ENCODE measurements around the gene HSD17B7.
A peak's percentile ranks its signal among the peaks of the same experiment; 100 is the strongest.
"Not testable (repeated sequence)": the region's sequence is repeated elsewhere in the genome, so short reads cannot be mapped to it uniquely, and the experiment has no call there.

HSD17B7 gene

GRCh38 chr1:162774007-162774406 is 16.5 kb upstream of the HSD17B7 start:
- Histone ChIP-seq H3K9ac (ENCODE audit: low read length) (no peak overlapping the region), H3K4me1 (ENCODE audit: control insufficient read depth, low read depth, low read length) (peaks cover 3% of the 10 kb centered on the region), H3K27ac (ENCODE audit: low read length) (no peak overlapping the region), H3K27me3 (ENCODE audit: control insufficient read depth, insufficient read depth, low read length) (no peaks in the 10 kb centered on the region), H3K9me3 (ENCODE audit: control insufficient read depth, low read depth, low read length) (no peaks in the 10 kb centered on the region), H3K4me3 (ENCODE audit: low read length) (no peak overlapping the region), H3K36me3 (ENCODE audit: control insufficient read depth, low read depth, low read length) (no peaks in the 10 kb centered on the region)

- no peak overlapping the region for H3K4me3 ChIP-seq (ENCODE audit: low read length)
- no peak overlapping the region for H3K9ac ChIP-seq (ENCODE audit: low read length)
- no peaks in the 10 kb centered on the region for H3K9me3 ChIP-seq (ENCODE audit: control insufficient read depth, low read depth, low read length)
- H3K27ac ChIP-seq (ENCODE audit: low read length), result no peak overlapping the region
- no peaks in the 10 kb centered on the region for H3K36me3 ChIP-seq (ENCODE audit: control insufficient read depth, low read depth, low read length)
- H3K4me1 ChIP-seq (ENCODE audit: control insufficient read depth, low read depth, low read length), result no peaks in the 10 kb centered on the region
- H3K27me3 ChIP-seq (ENCODE audit: control insufficient read depth, insufficient read depth, low read length), result no peaks in the 10 kb centered on the region
Measured at GRCh38 chr1:162779043-162779442, 11.5 kb upstream of the HSD17B7 start.

- Histone ChIP-seq H3K27ac (ENCODE audit: low read length) (no peak overlapping the region), H3K4me3 (ENCODE audit: low read length) (no peak overlapping the region), H3K36me3 (ENCODE audit: control insufficient read depth, low read depth, low read length) (no peaks in the 10 kb centered on the region), H3K9ac (ENCODE audit: low read length) (no peak overlapping the region), H3K9me3 (ENCODE audit: control insufficient read depth, low read depth, low read length) (no peaks in the 10 kb centered on the region), H3K27me3 (ENCODE audit: control insufficient read depth, insufficient read depth, low read length) (no peaks in the 10 kb centered on the region), H3K4me1 (ENCODE audit: control insufficient read depth, low read depth, low read length) (no peaks in the 10 kb centered on the region)
Measured at GRCh38 chr1:162782671-162783070, 7.8 kb upstream of the HSD17B7 start.

- not testable (repeated sequence) for H3K27ac ChIP-seq (ENCODE audit: low read length); H3K36me3 ChIP-seq (ENCODE audit: control insufficient read depth, low read depth, low read length); H3K27me3 ChIP-seq (ENCODE audit: control insufficient read depth, insufficient read depth, low read length); H3K4me3 ChIP-seq (ENCODE audit: low read length); H3K4me1 ChIP-seq (ENCODE audit: control insufficient read depth, low read depth, low read length); H3K9ac ChIP-seq (ENCODE audit: low read length); H3K9me3 ChIP-seq (ENCODE audit: control insufficient read depth, low read depth, low read length)
Measured at GRCh38 chr1:162784926-162785325, 5.6 kb upstream of the HSD17B7 start.

GRCh38 chr1:162788783-162789182 is 1.7 kb upstream of the HSD17B7 start:
- H3K4me1 ChIP-seq (ENCODE audit: control insufficient read depth, low read depth, low read length); H3K27ac ChIP-seq (ENCODE audit: low read length); H3K4me3 ChIP-seq (ENCODE audit: low read length); H3K36me3 ChIP-seq (ENCODE audit: control insufficient read depth, low read depth, low read length); H3K9me3 ChIP-seq (ENCODE audit: control insufficient read depth, low read depth, low read length); H3K27me3 ChIP-seq (ENCODE audit: control insufficient read depth, insufficient read depth, low read length); H3K9ac ChIP-seq (ENCODE audit: low read length): not testable (repeated sequence)

- H3K27ac ChIP-seq (ENCODE audit: low read length); H3K4me1 ChIP-seq (ENCODE audit: control insufficient read depth, low read depth, low read length); H3K9me3 ChIP-seq (ENCODE audit: control insufficient read depth, low read depth, low read length); H3K36me3 ChIP-seq (ENCODE audit: control insufficient read depth, low read depth, low read length); H3K27me3 ChIP-seq (ENCODE audit: control insufficient read depth, insufficient read depth, low read length): not testable (repeated sequence)
- peak overlapping the region; percentile 62 for H3K4me3 ChIP-seq (ENCODE audit: low read length)
- peak overlapping the region; percentile 22 for H3K9ac ChIP-seq (ENCODE audit: low read length)
Measured at GRCh38 chr1:162790985-162791357, 469 bp downstream of the HSD17B7 start.

- not testable (repeated sequence) for H3K27me3 ChIP-seq (ENCODE audit: control insufficient read depth, insufficient read depth, low read length); H3K9me3 ChIP-seq (ENCODE audit: control insufficient read depth, low read depth, low read length); H3K4me1 ChIP-seq (ENCODE audit: control insufficient read depth, low read depth, low read length); H3K27ac ChIP-seq (ENCODE audit: low read length); H3K9ac ChIP-seq (ENCODE audit: low read length); H3K4me3 ChIP-seq (ENCODE audit: low read length)
- peaks cover 11% of the 10 kb centered on the region for H3K36me3 ChIP-seq (ENCODE audit: control insufficient read depth, low read depth, low read length)
Measured at GRCh38 chr1:162794284-162794683, 3.8 kb downstream of the HSD17B7 start.

GRCh38 chr1:162796617-162797279 is 6.2 kb downstream of the HSD17B7 start:
- peaks cover 24% of the 10 kb centered on the region for H3K36me3 ChIP-seq (ENCODE audit: control insufficient read depth, low read depth, low read length)
- H3K4me1 ChIP-seq (ENCODE audit: control insufficient read depth, low read depth, low read length); H3K4me3 ChIP-seq (ENCODE audit: low read length): not testable (repeated sequence)

GRCh38 chr1:162799995-162800830 is 9.7 kb downstream of the HSD17B7 start:
- H3K9me3 ChIP-seq (ENCODE audit: control insufficient read depth, low read depth, low read length); H3K4me1 ChIP-seq (ENCODE audit: control insufficient read depth, low read depth, low read length); H3K4me3 ChIP-seq (ENCODE audit: low read length); H3K27me3 ChIP-seq (ENCODE audit: control insufficient read depth, insufficient read depth, low read length); H3K27ac ChIP-seq (ENCODE audit: low read length); H3K9ac ChIP-seq (ENCODE audit: low read length): not testable (repeated sequence)
- H3K36me3 ChIP-seq (ENCODE audit: control insufficient read depth, low read depth, low read length), result peaks cover 38% of the 10 kb centered on the region

More at GRCh38 chr1:162796617-162797279, 6.2 kb downstream of the HSD17B7 start:
- not testable (repeated sequence) for H3K9ac ChIP-seq (ENCODE audit: low read length); H3K27me3 ChIP-seq (ENCODE audit: control insufficient read depth, insufficient read depth, low read length); H3K9me3 ChIP-seq (ENCODE audit: control insufficient read depth, low read depth, low read length); H3K27ac ChIP-seq (ENCODE audit: low read length)

GRCh38 chr1:162807503-162807902 is 17.0 kb downstream of the HSD17B7 start:
- H3K36me3 ChIP-seq (ENCODE audit: control insufficient read depth, low read depth, low read length), result peaks cover 17% of the 10 kb centered on the region

GRCh38 chr1:162812357-162812756 is 21.9 kb downstream of the HSD17B7 start:
- not testable (repeated sequence) for H3K27me3 ChIP-seq (ENCODE audit: control insufficient read depth, insufficient read depth, low read length); H3K36me3 ChIP-seq (ENCODE audit: control insufficient read depth, low read depth, low read length); H3K4me3 ChIP-seq (ENCODE audit: low read length); H3K9me3 ChIP-seq (ENCODE audit: control insufficient read depth, low read depth, low read length); H3K27ac ChIP-seq (ENCODE audit: low read length); H3K9ac ChIP-seq (ENCODE audit: low read length); H3K4me1 ChIP-seq (ENCODE audit: control insufficient read depth, low read depth, low read length)

More at GRCh38 chr1:162807503-162807902, 17.0 kb downstream of the HSD17B7 start:
- not testable (repeated sequence) for H3K27me3 ChIP-seq (ENCODE audit: control insufficient read depth, insufficient read depth, low read length); H3K27ac ChIP-seq (ENCODE audit: low read length); H3K4me3 ChIP-seq (ENCODE audit: low read length); H3K9ac ChIP-seq (ENCODE audit: low read length); H3K9me3 ChIP-seq (ENCODE audit: control insufficient read depth, low read depth, low read length); H3K4me1 ChIP-seq (ENCODE audit: control insufficient read depth, low read depth, low read length)

GRCh38 chr1:162818136-162818535 is 27.6 kb downstream of the HSD17B7 start:
- not testable (repeated sequence) for H3K9ac ChIP-seq (ENCODE audit: low read length); H3K4me1 ChIP-seq (ENCODE audit: control insufficient read depth, low read depth, low read length); H3K4me3 ChIP-seq (ENCODE audit: low read length); H3K27ac ChIP-seq (ENCODE audit: low read length); H3K9me3 ChIP-seq (ENCODE audit: control insufficient read depth, low read depth, low read length); H3K36me3 ChIP-seq (ENCODE audit: control insufficient read depth, low read depth, low read length)
- H3K27me3 ChIP-seq (ENCODE audit: control insufficient read depth, insufficient read depth, low read length), result peaks cover 11% of the 10 kb centered on the region

Measured in iPS-18a (cell line).